Thyroid gland (tissue), 4 donors: ENCODE data around the gene ZNF141. TPM values are rescaled to one million over a fixed set of nuclear protein-coding genes. Genes with fewer than 3 reads are reported as not detected.

Experiments
- DNase-seq, 2 donors: peaks; one replicate each; pipeline ENCODE4 v3.0.0-alpha.2; 2019
- H3K27ac ChIP-seq, 3 donors: fragments of 200-600 bp; sonication (generic); 1 replicate in 2 of 3; 2 replicates in 1 of 3; pipeline ENCODE4 v1.5.1; 2016 to 2019; ENCODE audit warnings: mild to moderate bottlenecking in 1 of 3, moderate library complexity in 1 of 3
- H3K27me3 ChIP-seq: fragments of 200-600 bp; sonication (generic); one replicate; pipeline ENCODE4 v1.5.1; 2019
- H3K36me3 ChIP-seq, 2 donors: fragments of 200-600 bp; sonication (generic); one replicate each; pipeline ENCODE4 v1.5.1; 2016 to 2019
- H3K4me1 ChIP-seq, 2 donors: fragments of 200-600 bp; sonication (generic); one replicate each; pipeline ENCODE4 v1.5.1; 2017 to 2019
- H3K4me3 ChIP-seq, 3 donors: fragments of 200-600 bp; sonication (generic); replicated peaks in 1 of 3; 1 replicate in 2 of 3; 2 replicates in 1 of 3; pipeline ENCODE4 v1.5.1; 2016; ENCODE audit warnings: mild to moderate bottlenecking in 1 of 3
- H3K9me3 ChIP-seq: fragments of 200-600 bp; sonication (generic); one replicate; pipeline ENCODE4 v1.5.1; 2017
- CTCF ChIP-seq, 6 experiments: fragments of 200-600 bp in 3 of 6; fragments of 450-650 bp in 3 of 6; sonication (generic) in 3 of 6; IDR thresholded peaks; one replicate each; pipeline ENCODE4 v1.5.1; 2016 to 2019; ENCODE audit warnings: antibody characterized with exemption in 6 of 6, mild to moderate bottlenecking in 2 of 6, inconsistent platforms in 1 of 6, moderate library complexity in 1 of 6
- POLR2A ChIP-seq, 2 donors: fragments of 450-650 bp; IDR thresholded peaks; one replicate each; pipeline ENCODE4 v1.6.1; 2017; ENCODE audit warnings: antibody characterized with exemption in 2 of 2, mild to moderate bottlenecking in 2 of 2, moderate library complexity in 1 of 2
- WGBS, 2 donors: methylation state at CpG; one replicate each; pipeline ENCODE4 v1.1.5; 2017; 5-methylcytosine and 5-hydroxymethylcytosine counted together
- intact Hi-C: fragments of 100-400 bp; cut with DNase I; formaldehyde crosslinking; loops from one replicate; pipeline ENCODE4 v1.15.1; 2023
- total RNA-seq, 4 donors: library from RNA; depleted of rRNA; stranded (reverse); fragments of >200 nt; gene quantifications; one replicate each; pipeline ENCODE4 v1.2.3, GENCODE V29; 2016

ZNF141 gene
- total RNA-seq, 4 donors from 2014 or later, result 38.8 to 63.4 (median 46.3) TPM

GRCh38 chr4:335515-335914, 2.1 kb upstream of the ZNF141 start:
- no peak overlapping the region for H3K4me3 ChIP-seq
- H3K27ac ChIP-seq, result no peak overlapping the region
- intact Hi-C loops, result no loop called here
- H3K4me1 ChIP-seq, result peaks cover 10 to 16% of the 10 kb centered on the region in 2 donors
- peak; percentile 17 to 20 for DNase-seq
- no peak for TF ChIP-seq CTCF (IDR thresholded peaks at IDR 0.05)
- H3K27me3 ChIP-seq, result no peaks in the 10 kb centered on the region
- no peaks in the 10 kb centered on the region for H3K9me3 ChIP-seq
- 68 to 75% methylated on average over 2 of the region's 2 CpGs for WGBS, 2 donors
- H3K36me3 ChIP-seq, result no peaks in the 10 kb centered on the region

- Histone ChIP-seq H3K27ac (peak overlapping the region; percentile 90 to 98 (median 94)), H3K9me3 (no peaks in the 10 kb centered on the region), H3K27me3 (no peaks in the 10 kb centered on the region), H3K4me1 (peaks cover 10 to 16% of the 10 kb centered on the region in 2 donors), H3K36me3 (no peaks in the 10 kb centered on the region), H3K4me3 (peak overlapping the region; percentile 56 to 96 (median 56))
- intact Hi-C loops, result no loop called here
- WGBS, 2 donors, result 14% methylated on average over 26 of the region's 71 CpGs; no CpG with 5 or more reads in 1 of the 2 donors
- TF ChIP-seq POLR2A (IDR thresholded peaks at IDR 0.05) (peak in 1 of 2 donors; percentile 48), CTCF (IDR thresholded peaks at IDR 0.05) (no peak)
- DNase-seq, result peak; percentile 48 to 52
Observed at GRCh38 chr4:336099-336892, 1.3 kb upstream of the ZNF141 start.

- H3K36me3 ChIP-seq, result no peaks in the 10 kb centered on the region
- no peaks in the 10 kb centered on the region for H3K9me3 ChIP-seq
- peak in 1 of 2 donors; percentile 59 for DNase-seq
- TF ChIP-seq CTCF (IDR thresholded peaks at IDR 0.05) (no peak), POLR2A (IDR thresholded peaks at IDR 0.05) (no peak)
- H3K27me3 ChIP-seq, result no peaks in the 10 kb centered on the region
- H3K27ac ChIP-seq, result peak overlapping the region; percentile 90 to 98 (median 94)
- intact Hi-C loops, result no loop called here
- WGBS, 2 donors, result 0% methylated on average over 1 of the region's 18 CpGs; no CpG with 5 or more reads in 1 of the 2 donors
- peaks cover 10 to 16% of the 10 kb centered on the region in 2 donors for H3K4me1 ChIP-seq
- peak overlapping the region; percentile 56 to 96 (median 56) for H3K4me3 ChIP-seq
Observed at GRCh38 chr4:336893-337142, 796 bp upstream of the ZNF141 start.

- no peak for TF ChIP-seq CTCF (IDR thresholded peaks at IDR 0.05)
- TF ChIP-seq POLR2A (IDR thresholded peaks at IDR 0.05), result no peak
- Histone ChIP-seq H3K27me3 (no peaks in the 10 kb centered on the region), H3K36me3 (no peaks in the 10 kb centered on the region), H3K9me3 (no peaks in the 10 kb centered on the region), H3K4me3 (peak overlapping the region; percentile 68 to 96 (median 96)), H3K27ac (peak overlapping the region; percentile 86 to 98 (median 94)), H3K4me1 (peaks cover 10 to 16% of the 10 kb centered on the region in 2 donors)
- 1% methylated on average over 22 to 39 of the region's 52 CpGs for WGBS, 2 donors
- DNase-seq, result peak; percentile 40 to 43
- intact Hi-C loops, result no loop called here
Observed at GRCh38 chr4:337932-338758, 531 bp downstream of the ZNF141 start.

- intact Hi-C loops, result no loop called here
- Histone ChIP-seq H3K27me3 (no peaks in the 10 kb centered on the region), H3K4me3 (peak overlapping the region in 2 of 3 donors; percentile 68 to 96), H3K36me3 (no peaks in the 10 kb centered on the region), H3K27ac (peak overlapping the region in 1 of 3 donors; percentile 98), H3K4me1 (peaks cover 10 to 16% of the 10 kb centered on the region in 2 donors), H3K9me3 (no peaks in the 10 kb centered on the region)
- WGBS, 2 donors, result 13 to 31% methylated on average over 8 to 13 of the region's 13 CpGs
- TF ChIP-seq CTCF (IDR thresholded peaks at IDR 0.05), result no peak
- TF ChIP-seq POLR2A (IDR thresholded peaks at IDR 0.05), result no peak
- DNase-seq, result peak in 1 of 2 donors; percentile 4
Observed at GRCh38 chr4:338759-339097, 1.1 kb downstream of the ZNF141 start.
